HEK293T (cell line): ENCODE measurements around the gene SLC16A6.

Experiments used
- ARNT ChIP-seq: fragments of 450-650 bp; IDR thresholded peaks from 2 replicates; pipeline ENCODE4 v1.6.1; 2017; ENCODE audit warnings: mild to moderate bottlenecking
- FOXA1 ChIP-seq: fragments of 450-650 bp; IDR thresholded peaks from 2 replicates; pipeline ENCODE4 v1.6.1; 2016; ENCODE audit warnings: mild to moderate bottlenecking
- LEF1 ChIP-seq: fragments of 450-650 bp; IDR thresholded peaks from 2 replicates; pipeline ENCODE4 v1.6.1; 2017; ENCODE audit warnings: mild to moderate bottlenecking, borderline replicate concordance
- SUZ12 ChIP-seq: fragments of 450-650 bp; IDR thresholded peaks from 2 replicates; pipeline ENCODE4 v1.6.1; 2016; ENCODE audit warnings: mild to moderate bottlenecking

DNA sequence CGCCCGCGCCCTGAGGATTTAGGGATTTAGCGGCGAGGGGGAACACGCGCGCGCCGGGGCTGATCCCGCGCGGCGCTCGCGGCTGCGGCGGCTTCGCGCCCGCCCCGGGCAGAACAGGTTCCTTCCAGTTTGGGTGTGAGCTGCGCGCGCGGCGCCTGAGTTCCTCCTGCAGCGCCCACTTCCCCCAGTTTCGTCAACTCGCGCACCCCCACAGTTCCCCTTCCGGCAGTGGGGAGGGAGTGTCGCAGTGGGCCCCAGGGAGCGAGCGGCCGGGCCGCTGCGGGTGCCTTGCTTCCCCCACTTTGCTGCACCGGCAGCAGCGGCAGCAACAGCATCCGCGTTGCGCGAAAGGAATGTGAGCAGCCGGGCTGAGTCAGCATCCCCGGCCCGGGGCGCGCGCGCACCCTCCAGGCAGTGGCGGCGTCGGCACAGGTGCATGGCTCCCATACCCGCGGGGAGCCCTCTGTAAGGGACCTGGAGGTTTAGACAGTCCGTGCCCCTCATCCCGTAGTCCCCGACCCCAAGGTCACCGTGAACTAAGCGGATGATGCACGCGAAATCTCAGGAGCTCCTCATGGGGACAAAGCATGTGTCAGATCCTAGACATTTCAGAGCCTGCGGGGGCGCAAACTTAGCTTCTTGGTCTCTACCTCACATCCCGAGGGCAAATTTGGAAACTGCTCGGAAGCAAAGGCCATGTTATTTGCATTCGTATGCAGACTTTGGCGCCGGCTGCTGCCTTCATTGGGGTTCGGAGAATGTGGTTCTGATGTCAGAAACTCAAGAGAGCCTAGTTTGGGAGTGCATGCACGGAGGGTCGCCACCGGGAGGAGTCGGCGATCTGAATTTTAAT, 1.1 kb upstream of the SLC16A6 start:
- TF ChIP-seq ARNT (no peak), LEF1 (no peak; the same call in 1 of the 2 replicates), FOXA1 (no peak), SUZ12 (no peak)
